ENCODE results near the gene ARPC2.

The ARPC2 gene

DNA sequence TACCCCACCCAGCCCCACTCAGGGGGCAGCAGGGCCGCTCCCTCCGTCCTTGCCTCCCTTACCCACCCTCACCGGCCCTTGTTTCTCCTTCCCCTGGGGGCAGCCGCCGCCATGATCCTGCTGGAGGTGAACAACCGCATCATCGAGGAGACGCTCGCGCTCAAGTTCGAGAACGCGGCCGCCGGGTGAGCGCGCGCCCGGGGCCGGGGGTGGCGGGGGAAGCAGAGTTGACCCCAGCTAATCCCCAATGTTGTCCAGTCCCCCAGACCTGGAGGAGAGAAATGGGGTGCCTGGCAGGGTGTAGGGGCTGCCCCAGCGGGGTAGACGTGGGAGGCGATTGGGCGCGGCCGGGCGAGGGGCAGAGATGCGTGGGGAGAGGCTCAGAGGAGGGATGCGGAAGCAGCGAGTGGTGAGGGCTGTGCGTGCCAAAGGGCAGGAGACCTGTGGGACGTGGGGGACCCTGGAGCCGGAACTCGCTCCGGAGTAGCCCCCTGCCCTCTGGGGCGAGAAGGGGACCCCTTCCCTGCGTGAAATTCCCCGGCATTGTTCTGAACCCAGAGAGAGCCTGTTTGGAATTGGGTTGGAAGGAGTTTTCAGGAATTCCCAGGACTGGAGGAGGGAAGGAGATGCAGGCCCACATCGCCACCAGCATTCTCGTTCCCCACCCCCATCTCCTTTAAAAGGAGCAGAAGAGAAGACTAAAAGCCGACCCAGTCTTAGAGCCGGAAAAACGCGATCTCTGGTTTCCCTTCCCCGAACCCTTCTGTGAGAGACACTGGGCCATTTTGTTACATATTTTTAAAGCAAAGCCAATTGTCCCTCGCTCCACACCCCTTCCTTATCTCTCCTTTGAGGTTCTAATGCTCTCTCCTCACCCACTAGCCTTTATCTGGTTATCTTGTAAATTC, 625 bp downstream of the ARPC2 start:
- DNase-seq: no peak

DNA sequence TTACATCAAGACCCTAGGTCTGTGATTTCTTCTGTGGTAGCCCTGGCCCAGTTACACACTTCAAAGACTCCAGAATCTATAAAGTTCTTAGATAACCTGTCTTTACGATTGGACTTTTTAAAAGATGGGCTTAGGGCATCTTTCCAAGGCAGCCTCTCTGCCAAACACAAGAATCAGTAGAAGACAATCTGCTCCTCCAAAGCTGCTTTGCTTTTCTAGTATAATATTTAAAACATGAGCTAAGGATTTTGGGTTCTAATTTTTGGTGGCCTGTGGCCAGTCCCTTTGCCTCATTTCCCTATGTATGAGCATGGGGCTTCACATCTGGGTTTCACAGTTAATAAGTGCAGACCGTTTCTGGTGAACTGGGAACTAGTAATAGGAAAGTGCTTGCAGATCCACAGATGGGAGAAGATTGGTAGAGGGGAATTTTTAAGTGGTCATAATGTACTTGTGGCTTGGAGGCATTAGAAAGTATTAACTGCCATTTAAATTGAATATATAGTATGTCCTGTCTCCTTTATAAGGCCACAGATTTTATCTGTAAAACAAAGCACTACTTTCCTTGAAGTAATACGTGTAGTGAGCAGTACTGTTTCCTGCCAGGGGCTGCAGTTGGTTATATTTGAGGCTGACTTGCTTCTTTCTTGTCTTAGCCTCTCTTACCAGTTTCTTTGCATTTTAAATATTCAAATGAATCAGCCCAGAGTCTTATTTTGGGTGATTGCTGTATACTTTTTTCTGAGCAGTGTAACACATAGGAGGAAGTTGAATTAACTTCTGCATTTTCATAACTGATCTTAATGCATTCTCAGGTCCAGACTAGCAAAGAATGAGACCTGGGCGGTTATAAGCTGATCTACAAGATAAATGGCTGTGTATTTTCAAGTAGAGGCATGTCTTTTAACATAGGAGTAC, 1.5 kb downstream of the ARPC2 start:
- peak; percentile 49 for DNase-seq

DNA sequence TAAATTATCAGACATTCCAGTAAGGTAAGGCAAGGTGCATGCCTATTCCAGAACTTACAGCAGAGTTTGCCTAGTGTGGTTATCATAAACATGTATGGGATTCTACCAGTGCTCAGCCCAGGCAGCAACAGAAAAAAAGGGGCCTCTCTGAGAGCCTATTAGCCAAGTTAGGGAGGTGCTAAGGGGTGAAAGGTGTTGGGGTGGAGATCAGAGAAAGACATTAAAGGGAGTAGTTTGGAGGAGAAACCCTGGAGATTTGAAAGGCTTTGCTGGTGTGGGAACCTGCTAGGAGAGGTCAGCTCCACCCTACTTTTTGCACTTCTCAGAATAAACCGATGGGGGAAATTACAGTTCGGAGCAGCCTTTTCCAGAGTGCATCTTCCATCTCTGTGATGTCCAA, 2.9 kb downstream of the ARPC2 start:
- DNase-seq: no peak

DNA sequence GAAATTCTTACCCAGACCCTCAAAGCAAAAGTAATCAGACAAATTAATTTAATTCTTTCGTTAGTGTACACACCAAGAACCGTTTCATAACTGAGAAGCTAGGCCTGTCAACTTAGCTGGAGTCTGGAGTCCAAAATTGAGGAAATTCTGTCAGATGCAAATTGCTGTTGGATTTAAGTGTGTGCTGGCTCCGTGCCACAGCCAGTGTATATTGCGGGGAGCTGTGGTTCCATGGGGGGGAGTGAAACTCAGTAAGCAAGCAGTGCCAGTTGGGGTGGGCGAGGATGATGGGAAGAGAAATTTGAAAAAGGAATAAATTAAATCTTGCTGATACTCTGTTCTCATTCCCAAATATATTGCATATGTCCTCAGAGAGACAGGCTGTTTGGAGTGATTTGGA, 4.0 kb downstream of the ARPC2 start:
- no peak for DNase-seq

DNA sequence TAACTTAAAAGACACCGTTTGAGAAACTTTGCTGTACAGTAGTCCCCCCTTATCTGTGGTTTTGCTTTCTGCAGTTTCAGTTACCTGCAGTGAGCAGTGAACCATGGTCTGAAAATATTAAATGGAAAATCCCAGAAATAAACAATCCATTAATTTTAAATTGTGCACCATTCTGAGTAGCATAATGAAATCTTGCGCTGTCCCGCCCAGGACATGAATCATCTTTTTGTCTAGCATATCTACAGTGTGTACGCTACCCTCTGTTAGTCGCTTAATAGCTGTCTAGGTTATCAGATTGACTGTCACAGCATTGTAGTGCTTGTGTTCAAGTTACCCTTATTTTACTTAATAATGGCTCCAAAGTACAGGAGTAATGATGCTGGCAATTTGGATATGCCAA, 6.1 kb downstream of the ARPC2 start:
- no peak for DNase-seq

DNA sequence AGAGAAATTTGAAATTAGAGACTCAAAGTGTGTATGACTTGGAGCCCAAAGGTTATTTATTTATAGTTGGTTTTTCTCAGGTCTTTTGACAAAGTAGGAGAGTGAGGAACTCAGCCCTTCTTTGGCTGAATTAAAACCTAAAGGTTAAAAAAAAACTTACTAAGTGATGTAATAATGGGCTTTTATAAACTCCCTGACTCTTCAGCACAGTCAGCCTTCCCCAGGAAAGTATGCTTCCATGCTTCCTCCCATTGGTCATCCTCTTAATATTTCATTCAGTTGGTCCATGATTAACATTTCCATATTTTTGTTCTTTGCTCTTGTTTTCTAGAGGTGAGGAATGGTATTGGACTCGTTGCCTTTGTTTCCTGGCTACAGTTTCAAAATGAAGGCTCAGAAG, 7.2 kb downstream of the ARPC2 start:
- no peak for DNase-seq

DNA sequence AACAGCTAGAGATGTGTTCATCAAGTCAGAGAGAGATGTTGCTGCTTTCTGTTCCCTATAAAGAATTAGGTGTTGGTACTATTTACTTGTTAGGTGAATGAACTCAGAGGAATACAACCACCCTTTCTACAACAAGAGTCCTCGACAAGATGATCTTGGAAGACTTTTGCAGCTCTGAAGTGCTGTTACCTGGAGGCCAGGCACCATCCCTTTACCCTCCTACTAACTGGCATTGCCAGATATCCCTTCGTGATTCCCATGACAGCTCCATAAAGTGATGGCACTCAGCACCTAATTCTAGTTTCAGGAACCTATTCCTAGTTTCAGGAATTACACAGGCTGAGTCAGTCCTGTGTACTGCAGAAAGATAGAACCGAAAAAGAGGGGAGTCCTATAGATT, 9.9 kb downstream of the ARPC2 start:
- no peak for DNase-seq

DNA sequence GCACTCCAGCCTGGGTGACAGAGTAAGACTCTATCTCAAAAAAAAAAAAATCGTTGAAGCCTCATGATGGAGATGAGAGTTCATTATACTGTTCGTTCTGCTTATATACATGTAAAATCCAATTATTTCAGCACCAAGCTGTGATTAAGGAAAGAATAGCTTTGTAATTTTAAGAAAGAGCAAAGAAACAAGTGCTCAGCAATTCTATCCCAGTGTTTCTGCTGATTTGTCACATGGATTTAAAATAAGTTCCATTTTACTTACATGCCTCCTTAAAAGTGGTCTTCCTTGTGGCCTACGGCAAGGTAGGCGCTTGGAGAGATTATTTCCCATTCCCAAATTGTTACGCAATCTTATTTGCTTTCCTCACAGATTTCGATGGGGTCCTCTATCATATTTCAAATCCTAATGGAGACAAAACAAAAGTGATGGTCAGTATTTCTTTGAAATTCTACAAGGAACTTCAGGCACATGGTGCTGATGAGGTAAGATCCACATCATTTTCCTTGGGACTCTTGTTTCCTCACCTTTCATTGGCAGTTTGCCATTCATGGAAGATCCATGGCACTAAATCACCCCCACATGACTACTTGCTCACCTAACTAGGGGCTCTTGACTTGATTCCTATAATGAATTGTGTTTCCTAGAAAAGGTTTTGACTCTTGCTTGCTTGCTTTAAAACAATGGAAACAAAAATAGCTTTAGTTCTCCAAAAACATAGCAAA, 11.5 kb downstream of the ARPC2 start:
- DNase-seq: no peak

DNA sequence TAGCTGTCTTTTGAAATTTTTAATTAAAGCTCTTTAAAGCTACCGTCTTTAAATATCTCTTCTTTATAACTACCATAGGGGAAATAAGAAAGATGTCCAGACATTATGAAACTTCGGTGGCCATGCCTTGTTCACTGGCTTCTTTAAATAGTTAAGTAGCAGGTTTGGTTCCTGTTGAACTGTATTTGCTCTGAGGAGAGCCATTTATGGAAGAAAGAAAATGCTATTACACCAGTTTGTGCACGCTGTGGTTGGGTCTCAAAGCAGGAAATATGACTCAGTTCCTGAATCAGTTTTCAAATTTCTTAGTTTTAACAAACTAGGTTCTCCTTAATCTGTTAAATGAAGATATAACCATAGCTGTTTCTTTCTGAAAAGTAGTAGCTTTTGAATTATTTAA, 12.2 kb downstream of the ARPC2 start:
- peak; percentile 88 for DNase-seq

DNA sequence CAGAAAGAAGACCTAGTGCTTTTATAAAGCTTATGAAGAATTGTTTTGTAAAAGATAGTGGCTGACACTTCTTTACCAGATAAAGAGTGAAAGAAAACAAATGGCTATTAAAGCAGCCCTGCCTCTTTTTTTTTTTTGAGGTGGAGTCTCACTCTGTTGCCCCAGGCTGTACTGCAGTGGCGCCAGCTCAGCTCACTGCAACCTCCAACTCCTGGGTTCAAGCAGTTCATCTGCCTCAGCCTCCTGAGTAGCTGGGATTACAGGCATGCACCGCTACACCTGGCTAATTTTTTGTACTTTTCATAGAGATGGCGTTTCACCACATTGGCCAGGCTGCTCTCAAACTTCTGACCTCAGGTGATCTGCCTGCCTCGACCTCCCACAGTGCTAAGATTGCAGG, 12.9 kb downstream of the ARPC2 start:
- DNase-seq: no peak

DNA sequence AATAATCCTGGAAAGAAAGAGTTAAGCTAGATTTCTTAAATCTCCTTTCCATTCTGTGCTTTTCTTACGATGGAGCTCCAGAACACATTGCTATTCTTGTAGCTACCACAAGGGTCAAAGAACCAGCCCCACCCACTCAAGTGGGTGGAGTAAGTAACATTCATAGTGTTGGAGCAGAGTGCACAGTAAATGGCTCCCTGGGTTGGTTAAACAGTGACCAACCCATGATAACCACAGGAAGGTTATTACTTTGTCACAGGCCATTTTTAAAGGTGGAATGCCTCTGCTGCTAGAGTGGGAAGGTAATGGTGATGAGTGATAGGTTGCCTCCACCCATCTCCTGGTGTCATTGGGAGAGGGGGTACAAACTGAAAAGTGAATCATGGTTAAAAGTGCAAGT, 13.9 kb downstream of the ARPC2 start:
- no peak for DNase-seq

DNA sequence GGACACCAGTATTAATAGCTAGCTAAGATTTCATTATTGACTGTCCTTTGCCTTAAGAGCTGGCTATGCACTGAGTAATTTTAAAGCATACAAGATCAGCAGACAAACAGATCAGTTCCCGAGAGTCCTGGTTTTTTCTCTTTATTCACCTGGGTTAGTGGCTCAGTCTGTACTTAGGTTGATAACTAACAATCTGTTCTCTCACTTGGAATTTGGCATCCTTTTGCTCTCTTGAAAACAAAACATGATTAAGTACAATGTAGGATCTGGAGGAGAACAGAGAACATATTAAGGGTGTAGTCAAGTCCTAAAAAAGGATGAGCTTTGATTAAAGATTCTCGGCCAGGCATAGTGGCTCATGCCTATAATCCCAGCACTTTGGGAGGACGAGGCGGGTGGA, 16.6 kb downstream of the ARPC2 start:
- no peak for DNase-seq

DNA sequence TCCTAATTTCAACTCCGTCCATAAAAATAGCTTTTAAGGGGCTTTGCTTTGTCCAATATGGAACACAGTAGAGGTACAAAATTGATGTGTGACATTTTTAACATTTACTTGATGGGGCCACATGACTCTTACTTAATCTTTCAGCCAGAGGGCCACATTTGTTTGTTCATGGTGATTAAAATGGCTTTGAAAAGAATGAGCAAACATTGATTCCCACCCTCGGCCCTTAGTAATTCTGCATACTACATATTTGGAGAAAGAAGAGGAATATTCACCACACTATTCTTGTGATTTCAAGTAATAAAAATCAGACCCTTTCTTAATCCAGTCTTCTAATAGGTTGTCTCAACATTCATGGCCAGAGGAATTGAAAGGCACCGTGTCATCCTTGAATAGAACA, 17.5 kb downstream of the ARPC2 start:
- DNase-seq: no peak

DNA sequence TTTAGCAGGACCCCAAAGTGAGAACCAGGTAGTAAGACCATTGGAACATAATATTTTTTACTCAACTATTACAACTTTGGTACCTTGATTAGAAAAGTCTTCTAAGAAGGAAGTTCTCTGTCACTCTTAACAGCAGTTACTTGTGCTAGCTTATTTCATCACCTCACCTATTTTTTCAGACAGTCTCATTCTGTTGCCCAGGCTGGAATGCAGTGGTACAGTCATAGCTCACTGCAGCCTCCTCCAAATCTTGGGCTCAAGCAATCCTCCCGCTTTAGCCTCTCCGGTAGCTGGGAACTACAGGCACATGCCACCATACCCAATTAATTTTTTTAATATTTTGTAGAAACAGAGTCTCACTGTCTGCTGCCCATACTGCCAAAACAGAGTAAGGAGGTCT, 18.0 kb downstream of the ARPC2 start:
- DNase-seq: no peak

DNA sequence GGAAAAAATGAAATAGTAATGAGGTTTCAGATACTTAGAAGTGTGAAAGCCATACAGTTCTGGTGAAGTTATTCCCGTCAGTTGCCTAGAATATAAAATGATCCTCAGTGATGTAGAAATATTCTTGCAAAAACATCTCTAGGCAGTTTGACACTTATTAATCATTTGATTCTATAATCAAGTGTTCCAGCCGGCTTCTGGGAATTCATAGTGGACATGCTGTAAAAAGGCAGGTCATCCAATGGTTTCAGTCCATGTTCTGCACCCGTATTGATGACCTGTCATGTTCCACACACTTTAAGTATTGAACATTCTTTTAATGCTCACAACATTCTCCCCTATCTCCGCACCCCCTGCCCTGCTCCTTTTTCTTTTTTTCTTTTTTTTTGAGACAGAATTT, 19.8 kb downstream of the ARPC2 start:
- DNase-seq: no peak

DNA sequence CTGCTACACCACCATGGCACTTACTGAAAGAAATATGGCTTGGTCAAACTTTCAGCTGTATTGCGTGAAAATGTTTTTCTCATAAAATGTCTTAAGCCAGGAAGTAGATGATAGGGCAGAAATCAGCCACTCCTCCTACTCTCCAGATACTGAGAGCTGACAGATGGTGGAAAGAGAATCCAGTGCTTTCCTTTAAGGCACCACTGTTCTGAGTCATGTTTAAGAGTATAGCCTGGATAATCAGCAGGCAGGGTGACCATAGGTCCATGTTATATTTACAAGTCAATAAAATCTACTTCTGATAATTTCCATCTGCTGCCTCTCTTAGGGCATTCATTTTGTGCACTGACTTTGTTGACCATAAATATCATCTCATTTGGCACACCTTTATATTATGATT, 21.9 kb downstream of the ARPC2 start:
- no peak for DNase-seq

DNA sequence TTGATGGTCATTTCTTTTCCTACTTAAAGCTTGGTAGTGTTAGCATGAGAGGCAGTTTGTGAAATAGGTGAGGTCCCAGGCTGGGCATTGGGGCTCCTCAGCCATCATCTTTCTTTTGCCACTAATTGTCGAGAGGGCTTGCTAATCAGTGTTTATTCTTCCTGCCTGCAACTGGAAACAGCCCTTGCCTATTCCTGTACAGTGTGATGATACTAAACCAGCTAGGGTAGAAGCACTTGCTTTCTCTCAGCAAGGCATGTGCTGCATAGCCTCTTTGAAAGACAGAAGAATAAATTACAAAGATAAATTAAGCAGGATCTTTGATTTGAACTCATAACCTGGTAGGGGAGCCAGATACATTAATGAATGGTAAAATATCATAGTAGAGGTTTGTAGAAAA, 27.2 kb downstream of the ARPC2 start:
- no peak for DNase-seq

DNA sequence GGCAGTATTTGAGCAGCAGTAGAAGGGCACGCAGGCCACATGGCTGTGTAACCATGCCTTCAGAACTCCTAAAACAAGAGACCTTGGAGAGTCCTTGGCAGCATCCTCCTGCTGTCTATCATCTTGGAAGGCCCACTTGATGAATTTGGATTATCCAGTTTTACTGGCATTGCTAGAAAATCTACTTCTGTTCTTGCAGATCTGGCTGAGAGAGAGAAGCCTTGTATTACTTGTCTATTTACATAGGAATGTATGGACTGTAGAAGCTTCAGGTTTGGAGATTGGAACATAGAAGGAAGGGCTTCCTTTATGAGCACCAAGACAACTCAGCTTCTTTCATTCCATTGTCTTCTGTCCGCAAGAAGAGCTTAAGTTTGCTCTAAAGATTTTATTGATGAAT, 27.7 kb downstream of the ARPC2 start:
- no peak for DNase-seq

DNA sequence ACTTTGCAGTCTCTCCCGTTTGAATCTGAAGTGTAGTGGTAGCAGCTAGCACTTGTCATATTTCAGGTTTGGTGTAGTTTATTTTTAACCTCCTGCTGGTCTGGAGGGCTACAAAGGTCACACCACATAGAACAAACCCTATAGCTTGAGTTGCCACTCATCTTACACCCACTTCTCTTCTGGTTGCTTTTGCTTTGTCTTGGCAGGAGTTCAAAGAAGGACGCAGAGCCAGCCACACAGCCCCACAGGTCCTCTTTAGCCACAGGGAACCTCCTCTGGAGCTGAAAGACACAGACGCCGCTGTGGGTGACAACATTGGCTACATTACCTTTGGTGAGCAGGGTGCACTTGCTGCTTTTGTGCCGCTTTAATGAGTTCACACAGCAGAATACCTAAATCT, 28.2 kb downstream of the ARPC2 start:
- DNase-seq: no peak

DNA sequence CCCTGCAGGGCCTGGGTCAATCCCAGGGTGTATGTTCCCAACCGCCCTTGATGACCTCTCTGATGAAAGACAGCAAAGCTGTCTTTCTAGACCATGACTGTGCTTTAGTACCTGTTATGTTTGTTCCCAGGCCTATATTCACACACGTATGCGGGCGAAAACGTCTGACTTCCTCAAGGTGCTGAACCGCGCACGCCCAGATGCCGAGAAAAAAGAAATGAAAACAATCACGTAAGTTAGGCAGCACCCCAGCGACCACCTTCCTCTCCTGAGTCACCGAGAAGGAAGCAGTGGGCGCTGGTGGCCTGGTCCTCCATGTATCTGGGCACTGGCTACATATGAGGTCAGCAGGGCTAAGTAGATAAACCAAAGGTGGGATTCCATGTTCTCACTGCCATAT, 32.7 kb downstream of the ARPC2 start:
- DNase-seq: no peak

DNA sequence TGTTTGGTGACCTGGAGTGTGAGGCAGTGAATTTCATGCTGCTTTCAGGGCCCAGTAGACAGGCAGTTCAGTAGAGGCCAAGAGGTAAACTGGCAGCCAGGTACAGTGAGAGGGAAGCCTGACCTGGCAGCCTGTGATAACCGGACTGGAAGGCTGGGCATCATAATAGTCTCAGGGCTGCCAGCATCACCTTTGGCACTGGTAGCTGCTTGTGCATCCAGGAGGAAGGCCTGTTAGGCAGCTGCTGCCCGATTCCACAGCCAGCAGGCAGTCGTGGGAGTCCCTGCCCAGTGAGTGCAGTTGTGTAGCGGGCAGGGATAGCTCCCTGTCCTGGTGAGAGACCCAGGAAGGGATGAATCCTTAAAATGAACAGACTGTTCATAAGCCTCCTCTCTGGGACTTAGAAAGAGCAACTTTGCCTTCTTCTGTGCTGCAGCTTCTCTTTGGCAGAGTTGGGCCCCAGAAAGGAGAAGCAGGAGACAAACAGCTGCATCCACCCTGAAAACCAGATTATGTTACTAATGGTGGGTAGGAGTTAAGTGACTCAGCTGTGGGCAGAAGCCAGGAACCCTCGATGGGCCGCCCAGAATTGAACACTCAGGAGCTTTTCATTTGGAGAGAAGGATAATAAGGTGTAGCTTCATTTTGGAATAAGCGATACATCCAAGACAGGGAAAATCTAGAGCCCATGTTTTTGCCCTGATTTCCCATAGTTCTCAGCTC, 35.7 kb downstream of the ARPC2 start:
- DNase-seq: no peak

DNA sequence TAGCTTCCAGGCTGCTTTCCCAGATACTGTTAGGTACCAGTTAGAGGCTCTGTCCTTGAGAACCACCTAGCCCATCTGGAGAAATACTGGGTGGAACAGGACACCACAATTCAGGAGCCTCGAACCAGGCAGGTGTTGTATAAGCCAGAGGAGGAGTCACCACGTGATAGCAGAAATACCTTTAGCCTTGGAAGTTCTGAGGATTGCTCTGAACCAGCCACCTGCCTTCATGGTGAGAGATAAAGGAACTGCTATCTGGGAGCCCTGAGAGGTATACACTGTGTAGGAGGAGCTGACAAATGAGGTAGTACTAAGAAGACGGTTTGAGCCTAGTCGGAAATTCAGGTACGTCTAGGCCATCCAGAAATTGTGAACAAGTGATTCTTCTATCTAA, 36.2 kb downstream of the ARPC2 start:
- no peak for DNase-seq

DNA sequence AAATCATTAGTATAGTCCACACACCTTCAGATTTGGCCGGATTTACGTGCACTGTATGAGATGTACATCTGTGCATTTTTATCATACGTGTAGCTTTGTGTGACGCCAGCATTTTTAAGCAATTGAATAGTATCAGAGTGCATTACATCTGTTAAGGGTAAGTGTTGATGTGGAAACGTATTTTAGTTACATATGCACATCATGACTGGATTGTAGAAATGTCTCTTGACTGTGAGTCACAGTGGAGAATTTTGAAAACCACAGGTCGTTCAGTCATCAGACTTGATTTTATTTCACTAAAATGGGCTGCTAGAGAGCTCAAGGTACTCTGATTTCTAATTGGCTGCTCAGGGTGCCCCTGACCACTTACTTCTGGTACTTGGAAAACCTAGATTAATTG, 38.5 kb downstream of the ARPC2 start:
- no peak for DNase-seq

Data from SIG-M5 (cell line).